Measurements from ENCODE around the gene POLA2. TPM values are rescaled to one million over a fixed set of nuclear protein-coding genes. Genes with fewer than 3 reads are reported as not detected.

POLA2 gene
- total and polyA plus RNA-seq, 2 donors (not counting 3 experiments of a cell fraction or from before 2014, with no cell fraction given): 24.0 to 30.0 TPM

- H4K20me1 ChIP-seq (replicated peaks; ENCODE audit: control insufficient read depth, extremely low read depth, insufficient read depth, low read length): no peaks in the 10 kb centered on the region
- no peak overlapping the region for H2AFZ ChIP-seq (ENCODE audit: low read depth, low read length)
- no peaks in the 10 kb centered on the region for H3K79me2 ChIP-seq (ENCODE audit: control insufficient read depth, insufficient read depth, low read length)
- CTCF ChIA-PET: interaction anchor here (0.9 kb wide), 1 partner anchor 10 kb away, joined by 4 read pairs; no protein-coding TSS in a partner anchor
- peaks cover 0 to 10% of the 10 kb centered on the region in 2 experiments for H3K36me3 ChIP-seq (ENCODE audit: control insufficient read depth in 2 of 2, extremely low read depth in 1 of 2, insufficient read depth in 2 of 2, low read length in 2 of 2)
- H3K9me1 ChIP-seq (replicated peaks; ENCODE audit: control insufficient read depth, extremely low read depth, insufficient read depth, low read length): no peaks in the 10 kb centered on the region
- no TSS peak for BruUV-seq (replicated peaks)
- FAIRE-seq: no peak
- intact Hi-C loops (cut with micrococcal nuclease): no loop called here
- H3K27ac ChIP-seq (ENCODE audit: insufficient read depth, low read depth, low read length): no peak overlapping the region
- POLR2A ChIA-PET: no interaction called here
- H3K4me3 ChIP-seq (replicated peaks in 1 of 3; ENCODE audit: insufficient read depth in 1 of 3, low read depth in 1 of 3, low read length in 3 of 3): no peak overlapping the region
- no peaks in the 10 kb centered on the region for H3K9me3 ChIP-seq (replicated peaks; ENCODE audit: control insufficient read depth, insufficient read depth, low read length)
- no peak for DNase-seq (ENCODE audit: low read depth, low spot score)
- dilution Hi-C loops (cut with MboI; ENCODE audit: extremely low pct_ligation_motif_present, low sequenced_read_pairs): no loop called here
- no peak overlapping the region for H3K9ac ChIP-seq (replicated peaks; ENCODE audit: extremely low read depth, insufficient read depth, low read length)
- H3K4me2 ChIP-seq (ENCODE audit: insufficient read depth, low read length): no peak overlapping the region
- TF ChIP-seq POLR2A (IDR thresholded peaks at IDR 0.05; ENCODE audit: low read depth, low read length): no peak
- no peak for TF ChIP-seq EZH2 (IDR thresholded peaks at IDR 0.05; ENCODE audit: borderline replicate concordance, low read depth, low read length, severe bottlenecking)
- TF ChIP-seq POLR2AphosphoS5 (IDR thresholded peaks at IDR 0.05; ENCODE audit: insufficient read depth, low read depth, low read length): no peak
- TF ChIP-seq MAX (IDR thresholded peaks at IDR 0.05; ENCODE audit: insufficient read depth, insufficient read length): no peak
- TF ChIP-seq GATA2 (IDR thresholded peaks at IDR 0.05; ENCODE audit: insufficient read depth, insufficient read length, low read depth, low read length): no peak
- TF ChIP-seq MYC (IDR thresholded peaks at IDR 0.05; ENCODE audit: low read depth, low read length): no peak
- no peak for TF ChIP-seq JUN (IDR thresholded peaks at IDR 0.05; ENCODE audit: borderline replicate concordance, insufficient read depth, insufficient read length, low read depth)
- no peak for TF ChIP-seq CTCF (IDR thresholded peaks at IDR 0.05; ENCODE audit: extremely low read depth in 1 of 2, insufficient read depth in 1 of 2, low read depth in 1 of 2, low read length in 2 of 2)
- TF ChIP-seq FOS (IDR thresholded peaks at IDR 0.05; ENCODE audit: borderline replicate concordance, insufficient read depth, low read length): no peak
- no peaks in the 10 kb centered on the region for H3K4me1 ChIP-seq (ENCODE audit: control insufficient read depth, extremely low read depth, insufficient read depth, low read length)
- H3K27me3 ChIP-seq (ENCODE audit: control insufficient read depth in 2 of 2, insufficient read depth in 2 of 2, low read length in 2 of 2): no peaks in the 10 kb centered on the region
Measured at GRCh38 chr11:65215441-65216076, 46.2 kb upstream of the POLA2 start.

Data from endothelial cell of umbilical vein (primary cell).